Stomach (tissue), 4 donors: ENCODE data around the gene ZNF646.

ENCODE experiments used
- EP300 ChIP-seq: sonication (generic); formaldehyde crosslinking; IDR thresholded peaks from one replicate; pipeline ENCODE4 v1.6.1; 2017; ENCODE audit warnings: antibody characterized with exemption
- POLR2A ChIP-seq, 4 donors: fragments of 450-650 bp; IDR thresholded peaks; one replicate each; pipeline ENCODE4 v1.6.1; 2016; ENCODE audit warnings: antibody characterized with exemption in 4 of 4, control low read depth in 2 of 4, mild to moderate bottlenecking in 1 of 4, moderate library complexity in 1 of 4
- POLR2AphosphoS5 ChIP-seq, 3 donors: sonication (generic); formaldehyde crosslinking; IDR thresholded peaks; one replicate each; pipeline ENCODE4 v1.6.1; 2016; ENCODE audit warnings: antibody characterized with exemption in 3 of 3
- TF ChIP-seq, protein P1 (sequence below), 7 experiments: fragments of 450-650 bp in 4 of 7; fragments of 200-600 bp in 3 of 7; sonication (generic) in 3 of 7; IDR thresholded peaks; one replicate each; pipeline ENCODE4 v1.5.1; 2016 to 2019; ENCODE audit warnings: antibody characterized with exemption in 7 of 7, control low read depth in 2 of 7, mild to moderate bottlenecking in 1 of 7

DNA sequence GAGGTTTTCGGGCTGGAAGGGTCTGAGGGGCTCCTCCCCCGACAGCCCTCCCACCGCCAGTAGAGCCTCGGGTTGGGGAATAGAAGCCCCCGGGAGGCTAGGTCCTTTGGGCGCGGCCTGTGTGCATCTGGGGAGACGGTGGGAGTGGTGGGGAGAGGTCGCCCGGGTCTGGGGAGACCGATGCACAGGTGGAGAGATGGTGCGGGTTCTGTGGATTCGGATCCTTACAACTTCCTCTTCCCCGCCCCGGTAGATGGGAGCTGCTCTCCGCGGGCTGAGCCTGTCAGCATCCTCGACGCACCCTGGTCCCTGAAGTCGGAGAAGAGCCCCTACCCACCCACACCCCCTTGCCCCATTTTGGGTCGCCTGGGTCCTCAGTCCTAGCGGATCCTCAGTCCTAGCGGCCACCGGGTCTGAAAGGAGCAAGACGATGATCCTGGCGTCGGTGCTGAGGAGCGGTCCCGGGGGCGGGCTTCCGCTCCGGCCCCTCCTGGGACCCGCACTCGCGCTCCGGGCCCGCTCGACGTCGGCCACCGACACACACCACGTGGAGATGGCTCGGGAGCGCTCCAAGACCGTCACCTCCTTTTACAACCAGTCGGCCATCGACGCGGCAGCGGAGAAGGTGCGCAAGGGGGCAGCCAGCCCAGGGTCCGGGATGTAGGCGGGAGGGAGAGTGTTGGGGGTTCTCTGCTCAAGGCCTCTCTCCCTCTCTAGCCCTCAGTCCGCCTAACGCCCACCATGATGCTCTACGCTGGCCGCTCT lies 34.8 kb downstream of the ZNF646 start:
- TF ChIP-seq, protein P1, sequence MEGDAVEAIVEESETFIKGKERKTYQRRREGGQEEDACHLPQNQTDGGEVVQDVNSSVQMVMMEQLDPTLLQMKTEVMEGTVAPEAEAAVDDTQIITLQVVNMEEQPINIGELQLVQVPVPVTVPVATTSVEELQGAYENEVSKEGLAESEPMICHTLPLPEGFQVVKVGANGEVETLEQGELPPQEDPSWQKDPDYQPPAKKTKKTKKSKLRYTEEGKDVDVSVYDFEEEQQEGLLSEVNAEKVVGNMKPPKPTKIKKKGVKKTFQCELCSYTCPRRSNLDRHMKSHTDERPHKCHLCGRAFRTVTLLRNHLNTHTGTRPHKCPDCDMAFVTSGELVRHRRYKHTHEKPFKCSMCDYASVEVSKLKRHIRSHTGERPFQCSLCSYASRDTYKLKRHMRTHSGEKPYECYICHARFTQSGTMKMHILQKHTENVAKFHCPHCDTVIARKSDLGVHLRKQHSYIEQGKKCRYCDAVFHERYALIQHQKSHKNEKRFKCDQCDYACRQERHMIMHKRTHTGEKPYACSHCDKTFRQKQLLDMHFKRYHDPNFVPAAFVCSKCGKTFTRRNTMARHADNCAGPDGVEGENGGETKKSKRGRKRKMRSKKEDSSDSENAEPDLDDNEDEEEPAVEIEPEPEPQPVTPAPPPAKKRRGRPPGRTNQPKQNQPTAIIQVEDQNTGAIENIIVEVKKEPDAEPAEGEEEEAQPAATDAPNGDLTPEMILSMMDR (IDR thresholded peaks at IDR 0.05), result no peak
- TF ChIP-seq POLR2AphosphoS5 (IDR thresholded peaks at IDR 0.05) (no peak), POLR2A (IDR thresholded peaks at IDR 0.05) (no peak), EP300 (no peak)
